NCI-H1694 treated with DMSO at 0.1 percent for 48 hours (cell line): ENCODE results near the gene ZBTB11.
"Not testable (repeated sequence)": the region's sequence is repeated elsewhere in the genome, so short reads cannot be mapped to it uniquely, and the experiment has no call there.

ENCODE experiments used
- DNase-seq: peaks from one replicate; lab custom pipeline; 2025; lab: John Stamatoyannopoulos, UW

ZBTB11 gene

DNA sequence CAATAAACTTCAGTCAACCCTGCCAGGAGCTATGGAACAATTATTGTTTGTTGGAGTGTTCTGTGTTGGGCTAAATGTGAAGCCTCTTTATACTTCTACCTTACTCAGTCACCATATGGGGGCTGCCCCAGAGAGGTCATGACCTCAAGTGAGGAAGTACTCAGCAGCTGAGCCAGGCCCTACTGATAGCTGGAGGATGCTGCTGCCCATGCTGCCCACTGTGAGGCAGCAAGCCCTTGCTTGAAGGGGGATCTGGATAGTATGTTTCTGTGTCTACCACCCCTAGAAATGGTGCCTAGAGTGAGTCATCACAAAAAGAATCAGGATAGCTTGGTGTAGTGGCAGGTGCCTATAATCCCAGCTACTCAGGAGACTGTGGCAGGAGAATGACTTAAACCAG, 14.0 kb upstream of the ZBTB11 start:
- no peak for DNase-seq

DNA sequence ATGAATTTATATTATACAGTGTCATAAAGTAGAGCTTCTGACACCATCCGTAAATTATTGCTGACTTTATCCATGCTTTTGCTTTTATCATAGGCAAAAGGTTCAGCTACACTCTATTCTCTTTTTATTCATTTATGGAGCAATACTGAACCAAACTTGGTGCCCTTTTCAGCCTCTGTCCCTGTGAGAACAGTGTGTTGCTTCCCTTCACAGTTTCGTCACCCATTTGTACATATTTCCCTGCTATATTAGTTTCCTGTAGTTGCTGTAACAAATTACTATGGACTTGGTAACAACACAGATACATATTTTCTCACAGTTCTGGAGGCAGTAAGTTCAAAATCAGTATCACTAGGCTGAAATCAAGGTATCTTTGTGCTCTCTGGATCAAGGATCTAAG, 12.4 kb upstream of the ZBTB11 start:
- no peak for DNase-seq

DNA sequence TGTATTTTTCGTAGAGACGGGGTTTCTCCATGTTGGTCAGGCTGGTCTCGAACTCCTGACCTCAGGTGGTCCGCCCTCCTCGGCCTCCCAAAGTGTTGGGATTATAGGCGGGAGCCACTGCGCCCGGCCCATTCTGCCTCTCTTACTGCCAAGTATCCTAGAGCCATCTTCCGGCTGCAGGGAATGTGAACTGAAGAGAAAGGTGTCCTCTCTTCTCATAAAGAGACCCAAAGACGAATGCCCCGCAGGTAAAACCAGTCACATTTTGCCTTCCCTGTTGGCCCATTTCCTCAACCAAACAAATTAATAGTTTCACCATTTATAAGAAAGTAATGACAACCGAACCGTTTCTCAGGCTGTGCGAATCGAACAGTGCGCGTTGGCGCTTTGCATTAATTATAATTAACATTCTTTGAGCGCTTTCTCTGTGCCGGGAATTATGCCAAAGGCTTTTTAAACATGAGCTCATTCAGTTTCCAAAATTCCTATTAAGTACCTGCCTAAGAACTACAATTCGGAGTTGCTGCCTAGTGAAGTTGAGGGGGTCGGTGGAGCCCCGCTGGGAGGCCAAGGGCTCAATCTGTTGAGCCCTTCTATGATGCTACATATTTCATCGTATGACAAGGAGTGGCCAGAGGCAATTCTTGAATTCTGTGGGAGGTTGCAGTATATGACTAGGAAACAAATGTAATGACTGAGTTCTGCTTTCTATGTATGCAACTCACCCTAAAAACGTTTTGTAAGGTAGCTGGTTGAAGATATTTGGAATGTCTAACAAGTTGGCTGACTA, 10.4 kb upstream of the ZBTB11 start:
- no peak for DNase-seq

DNA sequence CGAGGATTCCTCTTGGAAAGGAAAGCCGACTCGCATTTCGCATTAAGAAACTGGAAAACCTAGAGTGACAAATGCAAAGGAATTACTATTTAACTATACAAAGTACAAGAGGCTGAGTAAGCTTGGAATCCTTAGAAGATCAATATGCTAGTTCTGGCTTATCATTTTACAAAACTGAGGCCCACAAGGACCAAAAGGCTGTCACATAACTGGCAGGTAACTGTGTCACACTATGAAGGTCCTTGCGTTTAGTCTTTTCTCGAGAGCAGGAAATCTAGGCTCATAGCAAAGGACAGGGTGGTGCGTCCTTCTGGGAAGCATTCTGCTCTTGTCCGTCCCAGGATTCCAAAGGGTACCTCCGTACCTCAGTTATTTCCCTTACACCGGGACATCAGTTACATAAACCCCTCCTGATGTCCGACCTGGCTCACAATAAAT, 9.0 kb upstream of the ZBTB11 start:
- no peak for DNase-seq

DNA sequence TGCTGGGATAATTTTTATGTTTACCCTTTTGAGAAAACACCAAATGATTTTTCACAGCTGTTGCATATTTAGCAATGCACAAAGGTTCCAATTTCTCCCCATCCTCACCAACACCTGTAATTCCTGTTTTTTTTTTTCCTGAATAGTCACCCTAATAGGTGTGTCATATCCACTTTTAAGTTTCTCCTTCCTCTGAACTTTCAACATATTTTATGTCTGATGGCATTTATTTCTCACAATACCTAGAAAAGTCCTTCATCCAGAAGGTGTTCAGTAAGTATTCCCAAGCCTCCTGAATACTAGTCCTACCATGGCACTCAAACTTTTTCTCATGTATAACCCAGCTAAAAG, 8.1 kb upstream of the ZBTB11 start:
- DNase-seq: no peak

GRCh38 chr3:101680466-101680865, 3.5 kb upstream of the ZBTB11 start:
- no peak for DNase-seq

GRCh38 chr3:101678837-101679236, 1.9 kb upstream of the ZBTB11 start:
- not testable (repeated sequence) for DNase-seq

DNA sequence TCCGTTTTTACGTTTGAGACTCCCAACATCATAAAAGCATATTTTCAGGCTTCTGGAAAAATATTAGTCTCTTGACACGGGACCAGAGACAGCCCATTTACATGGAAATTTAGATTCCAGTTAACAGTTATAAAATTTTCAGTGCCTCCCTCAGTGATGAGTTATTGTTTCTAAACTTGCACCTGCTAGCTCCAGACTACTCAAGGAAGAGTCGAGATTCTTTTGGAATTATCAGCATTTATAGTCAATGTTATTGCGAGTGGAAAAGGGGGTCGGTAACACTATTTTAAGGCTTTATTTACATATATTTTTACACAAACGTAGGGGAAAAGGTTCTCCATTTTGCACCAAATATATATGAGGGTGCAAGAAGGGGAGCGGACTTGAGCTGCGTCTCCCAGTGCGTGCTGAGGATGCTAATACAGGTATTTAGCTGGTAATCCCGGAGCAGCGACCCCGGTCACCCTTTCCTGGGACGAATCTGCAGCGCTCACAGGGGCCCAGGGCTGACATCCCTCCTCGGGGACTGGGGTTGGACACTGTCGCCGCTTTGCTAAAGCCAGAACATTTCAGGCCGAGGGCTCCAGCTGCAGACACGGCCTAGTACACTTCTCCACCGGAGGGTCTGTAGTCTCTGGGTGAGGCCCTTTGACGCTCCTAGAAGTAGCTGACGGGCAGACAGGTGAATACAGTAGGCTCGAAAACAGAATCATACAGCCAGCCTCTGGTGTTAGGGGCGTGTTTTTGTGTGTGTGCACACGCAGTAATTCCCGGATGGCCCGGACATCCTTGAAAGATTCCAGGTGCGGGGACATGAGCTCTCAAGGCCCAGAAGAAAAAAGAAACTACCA, 729 bp upstream of the ZBTB11 start:
- DNase-seq: no peak

DNA sequence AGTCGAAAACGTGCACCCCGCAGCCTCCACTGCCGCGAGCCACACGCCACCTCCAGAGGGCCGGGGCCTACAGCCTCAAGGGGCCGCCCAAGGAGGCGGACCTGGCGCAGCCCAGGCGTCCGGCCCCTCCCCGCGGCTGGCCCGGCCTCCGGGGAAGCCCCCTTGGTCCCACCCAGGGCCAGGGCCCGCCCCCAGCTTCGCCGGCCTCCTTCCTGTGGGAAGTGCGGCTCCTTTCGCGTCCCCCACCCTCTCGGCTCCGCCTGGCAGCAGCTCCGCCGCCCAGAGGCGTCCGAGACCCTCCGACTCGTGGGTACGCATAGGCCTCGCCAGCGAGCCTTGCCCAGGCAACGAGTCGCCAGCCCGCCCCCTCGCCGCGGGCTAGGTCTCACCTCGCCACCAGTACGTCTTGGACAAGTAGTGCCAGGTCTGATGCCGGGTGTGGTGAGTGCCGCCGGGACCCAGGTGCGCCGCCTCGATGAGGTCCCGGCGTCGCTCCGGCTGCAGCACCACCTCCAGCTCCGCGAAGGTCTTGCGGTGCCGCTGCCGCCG, 642 bp downstream of the ZBTB11 start:
- no peak for DNase-seq

DNA sequence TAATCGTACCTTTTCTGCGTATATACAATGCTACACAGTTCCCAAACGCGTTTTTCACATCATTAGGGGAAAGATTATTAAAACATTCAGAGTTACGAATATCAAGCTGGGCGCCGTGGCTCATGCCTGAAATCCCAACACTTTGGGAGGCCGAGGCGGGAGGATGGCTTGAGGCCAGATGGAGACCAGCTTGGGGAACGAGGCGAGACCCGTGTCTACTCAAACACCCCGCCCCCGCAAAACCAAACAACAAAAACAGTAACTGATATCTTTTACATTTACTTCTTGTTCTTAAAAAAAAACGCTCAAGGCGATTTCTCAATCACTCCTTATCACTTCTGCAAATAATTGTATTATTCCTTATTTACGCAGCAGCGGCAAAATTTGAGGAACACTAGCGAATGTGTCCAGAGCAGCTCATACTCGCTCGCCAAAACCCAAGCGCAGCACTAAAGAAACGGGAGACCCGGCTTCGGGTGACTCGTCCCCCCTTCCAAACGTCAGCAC, 1.2 kb downstream of the ZBTB11 start:
- DNase-seq: no peak

DNA sequence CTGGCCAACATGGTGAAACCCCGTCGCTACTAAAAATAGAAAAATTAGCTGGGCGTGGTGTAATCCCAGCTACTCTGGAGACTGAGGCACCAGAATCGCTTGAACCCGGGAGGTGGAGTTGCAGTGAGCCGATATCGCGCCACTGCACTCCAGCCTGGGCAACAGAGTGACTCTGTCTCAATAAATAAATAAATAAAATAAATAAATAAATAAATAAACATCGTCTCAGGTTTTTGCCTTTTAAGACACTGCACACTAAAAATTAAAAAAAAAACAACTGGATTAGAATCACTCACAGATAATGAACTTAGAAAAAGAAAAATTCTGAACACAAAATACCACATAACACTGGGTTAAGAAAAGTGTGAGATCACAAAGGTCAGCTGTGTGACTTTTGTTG, 2.4 kb downstream of the ZBTB11 start:
- no peak for DNase-seq

- DNase-seq: no peak
Measured at GRCh38 chr3:101673953-101674352, 3.0 kb downstream of the ZBTB11 start.

GRCh38 chr3:101671014-101671413, 5.9 kb downstream of the ZBTB11 start:
- no peak for DNase-seq

DNA sequence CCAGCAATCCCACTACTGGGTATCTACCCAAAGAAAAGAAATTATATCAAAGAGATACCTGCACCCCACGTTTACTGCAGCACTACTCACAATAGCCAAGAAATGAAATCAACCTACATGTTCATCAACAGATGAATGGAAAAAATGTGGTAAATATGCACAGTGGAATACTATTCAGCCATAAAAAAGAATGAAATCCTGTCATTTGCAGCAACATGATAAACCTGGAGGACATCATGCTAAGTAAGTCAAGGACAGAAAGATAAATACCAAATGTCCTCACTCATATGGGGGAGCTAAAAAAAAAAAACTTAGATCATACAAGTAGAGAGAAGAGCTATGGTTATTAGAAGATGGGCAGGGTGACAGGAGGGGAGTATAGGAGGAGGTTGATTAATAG, 9.1 kb downstream of the ZBTB11 start:
- no peak for DNase-seq

DNA sequence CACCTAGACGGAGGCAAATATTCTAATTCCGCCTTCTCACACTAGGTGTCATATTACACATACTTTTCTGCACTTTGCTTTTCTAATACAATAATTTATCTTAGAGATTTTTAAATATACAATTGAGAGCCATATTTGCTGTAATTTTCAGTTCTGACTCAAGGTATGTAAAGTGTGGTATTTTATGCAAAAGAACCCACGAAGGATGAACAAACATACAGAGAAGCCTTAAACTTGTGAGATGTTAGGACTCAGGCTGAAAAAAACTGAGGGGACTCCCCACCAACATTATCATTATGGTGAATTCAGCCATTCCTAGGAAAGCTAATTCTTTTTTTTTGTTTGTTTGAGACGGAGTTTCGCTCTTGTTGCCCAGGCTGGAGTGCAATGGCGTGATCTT, 9.6 kb downstream of the ZBTB11 start:
- no peak for DNase-seq

- DNase-seq: no peak
Measured at GRCh38 chr3:101665851-101666250, 11.1 kb downstream of the ZBTB11 start.

GRCh38 chr3:101665357-101665756, 11.6 kb downstream of the ZBTB11 start:
- DNase-seq: no peak

GRCh38 chr3:101660714-101661113, 16.2 kb downstream of the ZBTB11 start:
- DNase-seq: no peak

DNA sequence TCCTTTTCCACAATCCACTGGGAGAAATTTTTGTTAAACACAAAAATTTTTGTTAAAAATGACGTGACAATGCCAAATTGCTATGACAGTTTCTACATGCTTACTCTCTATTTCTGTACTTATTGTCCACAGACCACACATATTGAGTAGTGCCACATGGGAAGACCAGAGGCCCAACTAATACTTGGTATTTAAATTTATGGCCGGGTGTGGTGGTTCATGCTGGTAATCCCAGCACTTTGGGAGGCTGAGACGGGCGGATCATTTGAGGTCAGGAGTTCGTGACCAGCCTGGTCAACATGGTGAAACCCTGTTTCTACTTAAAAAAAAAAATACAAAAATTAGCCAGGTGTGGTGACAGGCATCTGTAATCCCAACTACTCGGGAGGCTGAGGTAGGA, 20.3 kb downstream of the ZBTB11 start:
- no peak for DNase-seq

- no peak for DNase-seq
Measured at GRCh38 chr3:101646726-101647125, 30.2 kb downstream of the ZBTB11 start.

- DNase-seq: no peak
Measured at GRCh38 chr3:101643861-101644613, 32.9 kb downstream of the ZBTB11 start.
